Lower leg skin (tissue), 3 donors: ENCODE results near the gene F8A1.
"Not testable (repeated sequence)": the region's sequence is repeated elsewhere in the genome, so short reads cannot be mapped to it uniquely, and the experiment has no call there.

Source experiments
- POLR2A ChIP-seq, 2 donors: fragments of 450-650 bp; IDR thresholded peaks; one replicate each; pipeline ENCODE4 v1.6.1; 2016 to 2017; ENCODE audit warnings: antibody characterized with exemption in 2 of 2, mild to moderate bottlenecking in 1 of 2, moderate library complexity in 1 of 2
- TF ChIP-seq, protein P1 (sequence below), 3 donors: fragments of 450-650 bp; IDR thresholded peaks; one replicate each; pipeline ENCODE4 v1.5.1; 2016; ENCODE audit warnings: antibody characterized with exemption in 3 of 3, mild to moderate bottlenecking in 3 of 3, moderate library complexity in 2 of 3

DNA sequence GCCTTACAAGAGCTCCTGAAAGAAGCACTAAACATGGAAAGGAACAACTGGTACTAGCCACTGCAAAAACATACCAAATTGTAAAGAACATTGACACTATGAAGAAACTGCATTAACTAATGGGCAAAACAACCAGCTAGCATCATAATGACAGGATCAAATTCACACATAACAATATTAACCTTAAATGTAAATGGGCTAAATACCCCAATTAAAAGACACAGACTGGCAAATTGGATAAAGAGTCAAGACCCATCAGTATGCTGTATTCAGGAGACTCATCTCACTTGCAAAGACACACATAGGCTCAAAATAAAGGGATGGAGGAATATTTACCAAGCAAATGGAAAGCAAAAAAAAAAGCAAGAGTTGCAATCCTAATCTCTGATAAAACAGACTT lies 17.6 kb upstream of the F8A1 start:
- TF ChIP-seq, protein P1, sequence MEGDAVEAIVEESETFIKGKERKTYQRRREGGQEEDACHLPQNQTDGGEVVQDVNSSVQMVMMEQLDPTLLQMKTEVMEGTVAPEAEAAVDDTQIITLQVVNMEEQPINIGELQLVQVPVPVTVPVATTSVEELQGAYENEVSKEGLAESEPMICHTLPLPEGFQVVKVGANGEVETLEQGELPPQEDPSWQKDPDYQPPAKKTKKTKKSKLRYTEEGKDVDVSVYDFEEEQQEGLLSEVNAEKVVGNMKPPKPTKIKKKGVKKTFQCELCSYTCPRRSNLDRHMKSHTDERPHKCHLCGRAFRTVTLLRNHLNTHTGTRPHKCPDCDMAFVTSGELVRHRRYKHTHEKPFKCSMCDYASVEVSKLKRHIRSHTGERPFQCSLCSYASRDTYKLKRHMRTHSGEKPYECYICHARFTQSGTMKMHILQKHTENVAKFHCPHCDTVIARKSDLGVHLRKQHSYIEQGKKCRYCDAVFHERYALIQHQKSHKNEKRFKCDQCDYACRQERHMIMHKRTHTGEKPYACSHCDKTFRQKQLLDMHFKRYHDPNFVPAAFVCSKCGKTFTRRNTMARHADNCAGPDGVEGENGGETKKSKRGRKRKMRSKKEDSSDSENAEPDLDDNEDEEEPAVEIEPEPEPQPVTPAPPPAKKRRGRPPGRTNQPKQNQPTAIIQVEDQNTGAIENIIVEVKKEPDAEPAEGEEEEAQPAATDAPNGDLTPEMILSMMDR (IDR thresholded peaks at IDR 0.05): not testable (repeated sequence)
- not testable (repeated sequence) for TF ChIP-seq POLR2A (IDR thresholded peaks at IDR 0.05)
